ENCODE results near the gene LSM14A. TPM values are rescaled to one million over a fixed set of nuclear protein-coding genes. Genes with fewer than 3 reads are reported as not detected.
"Not testable (repeated sequence)": the region's sequence is repeated elsewhere in the genome, so short reads cannot be mapped to it uniquely, and the experiment has no call there.

The LSM14A gene
- total RNA-seq, 2 donors from 2014 or later = 93.2 to 109 TPM

DNA sequence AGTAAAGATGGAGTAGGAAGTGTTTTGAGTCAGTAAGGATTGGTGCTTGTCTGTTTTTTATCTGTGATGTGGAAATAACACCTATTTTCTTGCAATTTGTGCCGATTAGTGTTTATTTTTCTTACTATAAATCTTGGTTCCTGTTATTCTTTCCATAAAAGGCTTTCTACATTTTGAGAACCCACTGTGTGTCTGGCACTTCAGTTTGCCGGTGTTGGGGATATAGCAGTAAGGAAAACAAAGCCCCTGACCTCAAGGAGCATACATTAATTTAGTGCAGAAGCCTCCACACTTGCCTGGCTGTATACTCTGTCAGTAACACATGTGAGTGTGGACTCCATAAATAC lies 46.5 kb downstream of the LSM14A start:
- no peak for DNase-seq (ENCODE audit: low spot score)
- intact Hi-C loops (cut with DNase I) = no loop called here

DNA sequence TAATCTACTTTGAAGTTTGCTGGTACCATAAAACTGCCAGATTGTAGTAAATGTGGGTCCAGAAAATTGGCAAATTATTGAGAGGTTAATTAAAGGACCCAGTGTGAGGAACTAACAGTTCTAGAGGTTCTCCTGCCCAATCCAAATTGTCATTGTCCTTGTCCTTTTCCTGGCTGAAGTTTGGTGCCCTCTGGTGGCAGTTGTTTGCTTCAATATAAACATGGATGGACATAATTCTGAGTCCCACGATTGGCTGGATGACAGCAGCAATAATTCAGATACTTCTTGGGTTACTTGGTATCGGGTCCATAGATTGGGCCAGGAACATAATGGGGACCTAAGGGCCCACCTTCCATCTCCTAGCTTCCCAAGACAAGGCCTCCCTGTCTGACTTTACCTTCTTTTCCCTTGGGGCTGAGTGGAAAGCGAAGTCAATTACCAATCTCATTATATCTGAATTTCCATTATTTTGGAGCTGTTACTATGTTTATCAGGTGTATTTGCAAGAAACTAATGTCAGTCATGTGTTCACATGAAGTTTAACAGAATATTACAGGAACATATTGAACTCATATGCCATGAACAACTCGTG lies 48.3 kb downstream of the LSM14A start:
- intact Hi-C loops (cut with DNase I) = no loop called here
- no peak for DNase-seq (ENCODE audit: low spot score)

DNA sequence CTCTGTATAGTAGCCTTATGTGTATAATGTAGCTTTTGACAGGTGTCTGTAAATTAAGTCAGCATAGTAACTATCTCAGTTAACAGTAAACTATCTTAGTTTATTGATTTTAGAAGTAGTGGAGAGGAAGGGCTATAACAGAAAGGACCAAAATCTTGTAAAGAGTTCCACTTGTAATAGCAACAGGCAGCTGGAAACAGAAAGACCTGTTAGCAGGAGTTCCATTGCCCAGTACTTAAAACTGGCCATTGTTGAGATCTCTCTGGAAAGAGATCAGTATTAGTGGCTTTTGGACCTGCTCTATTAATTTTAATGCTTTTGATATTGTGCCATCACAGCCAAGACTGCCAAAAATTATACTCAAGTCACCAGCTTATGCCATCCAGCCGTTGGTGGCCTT lies 50.1 kb downstream of the LSM14A start:
- DNase-seq (ENCODE audit: low spot score) = no peak
- intact Hi-C loops (cut with DNase I) = no loop called here

DNA sequence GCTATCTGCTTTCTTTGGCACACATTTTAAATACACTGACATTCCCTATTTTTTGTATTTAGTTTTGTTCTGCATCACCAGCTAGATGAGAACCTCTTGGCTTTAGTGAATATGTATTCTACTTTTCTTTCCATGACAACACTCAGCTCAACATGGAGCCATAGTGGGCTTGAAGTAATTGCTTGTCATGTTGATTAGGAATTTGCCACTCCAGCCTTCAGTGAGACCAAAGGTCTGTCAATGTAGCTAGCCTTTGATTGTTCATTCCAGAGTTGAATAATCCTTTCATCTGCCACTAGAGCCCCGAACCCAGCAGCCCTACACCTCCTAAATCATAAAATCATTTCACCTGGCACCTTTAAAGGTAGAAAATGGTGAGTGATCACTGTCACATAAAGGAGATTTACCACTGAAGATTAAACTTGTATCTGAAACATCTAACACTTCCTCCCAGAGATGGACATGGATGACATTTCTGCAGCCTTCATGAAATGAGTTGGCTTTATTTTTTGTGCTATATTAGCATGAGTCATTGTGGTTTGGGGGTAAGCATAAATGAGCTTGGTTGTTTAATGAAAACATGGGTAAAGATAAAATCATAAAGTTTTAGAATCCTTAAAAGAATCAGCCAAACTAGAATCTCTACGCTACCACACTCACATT lies 52.8 kb downstream of the LSM14A start:
- intact Hi-C loops (cut with DNase I) = no loop called here
- no peak for DNase-seq (ENCODE audit: low spot score)

DNA sequence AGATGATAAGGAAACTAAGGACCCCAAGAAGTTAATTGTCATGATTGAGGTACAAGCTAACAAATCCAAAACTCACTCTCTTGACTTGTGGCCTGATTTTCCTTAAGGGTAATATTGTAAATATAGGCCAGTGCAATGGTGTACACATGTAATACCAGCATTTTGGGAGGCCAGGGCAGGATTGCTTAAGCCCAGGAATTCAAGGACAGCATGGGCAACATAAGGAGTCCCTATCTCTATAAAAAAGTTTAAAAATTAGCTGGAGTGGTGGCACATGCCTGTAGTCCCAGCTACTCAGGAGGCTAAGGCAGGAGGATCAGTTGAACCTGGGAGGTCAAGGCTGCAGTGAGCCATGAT lies 53.3 kb downstream of the LSM14A start:
- intact Hi-C loops (cut with DNase I) = no loop called here

DNA sequence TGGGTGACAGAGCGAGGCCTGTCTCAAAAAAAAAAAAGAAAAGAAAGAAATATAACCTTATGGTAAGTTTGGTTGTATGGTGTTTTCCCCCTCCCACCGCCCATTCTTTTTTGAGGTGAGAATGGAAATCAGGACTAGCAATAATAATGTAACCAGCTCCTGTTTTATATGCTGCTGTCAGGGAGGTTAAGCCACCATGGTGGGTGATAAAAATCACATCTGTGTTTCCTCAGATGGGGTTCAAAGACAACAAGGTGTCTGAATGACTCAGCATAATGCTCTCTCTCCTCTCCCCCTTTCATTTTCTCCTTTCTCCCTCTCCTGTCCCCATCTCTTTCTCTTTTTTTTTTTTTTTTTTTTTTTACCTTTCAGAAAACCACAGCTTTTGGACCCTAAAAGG lies 53.7 kb downstream of the LSM14A start:
- no peak for DNase-seq (ENCODE audit: low spot score)
- intact Hi-C loops (cut with DNase I) = no loop called here

More for the DNA sequence above, 53.3 kb downstream of the LSM14A start:
- no peak for DNase-seq (ENCODE audit: low spot score)

DNA sequence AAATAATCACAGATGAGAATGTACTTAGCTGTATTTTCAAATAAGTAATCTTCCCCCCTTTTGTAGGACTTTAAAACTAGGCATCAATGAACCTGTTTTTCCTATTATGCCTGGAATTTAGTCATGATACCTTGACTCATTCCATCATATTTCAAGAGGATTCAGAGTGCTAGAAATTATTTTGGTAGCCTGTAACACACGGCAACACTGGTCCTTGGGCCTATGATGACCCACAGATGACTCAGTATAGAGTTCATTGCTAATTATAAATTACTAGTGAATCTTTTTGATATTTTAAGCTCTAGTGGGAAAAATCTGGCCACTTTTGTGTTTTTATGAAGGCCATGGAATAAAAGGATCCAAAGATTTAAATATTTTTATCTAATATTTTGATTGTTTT lies 56.0 kb downstream of the LSM14A start:
- intact Hi-C loops (cut with DNase I) = no loop called here
- no peak for DNase-seq (ENCODE audit: low spot score)

DNA sequence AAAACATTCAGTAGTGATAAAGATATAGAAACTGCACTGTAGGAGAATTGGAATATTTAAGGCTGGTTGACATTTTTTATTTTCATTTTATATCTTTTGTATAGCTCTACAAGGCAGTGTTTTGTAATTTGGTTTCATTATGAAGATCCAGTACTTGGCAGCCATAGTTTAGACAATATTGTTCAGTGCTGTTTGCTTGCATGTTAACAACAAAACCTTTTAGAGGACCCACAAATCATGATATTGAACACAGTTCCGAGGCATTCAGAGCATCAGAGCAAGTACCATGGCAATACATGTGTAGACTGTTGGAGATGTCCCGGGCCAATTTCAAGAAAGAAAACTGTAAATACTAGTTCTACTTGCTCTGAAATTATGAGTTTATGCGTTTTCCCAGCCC lies 56.5 kb downstream of the LSM14A start:
- intact Hi-C loops (cut with DNase I) = no loop called here
- no peak for DNase-seq (ENCODE audit: low spot score)

DNA sequence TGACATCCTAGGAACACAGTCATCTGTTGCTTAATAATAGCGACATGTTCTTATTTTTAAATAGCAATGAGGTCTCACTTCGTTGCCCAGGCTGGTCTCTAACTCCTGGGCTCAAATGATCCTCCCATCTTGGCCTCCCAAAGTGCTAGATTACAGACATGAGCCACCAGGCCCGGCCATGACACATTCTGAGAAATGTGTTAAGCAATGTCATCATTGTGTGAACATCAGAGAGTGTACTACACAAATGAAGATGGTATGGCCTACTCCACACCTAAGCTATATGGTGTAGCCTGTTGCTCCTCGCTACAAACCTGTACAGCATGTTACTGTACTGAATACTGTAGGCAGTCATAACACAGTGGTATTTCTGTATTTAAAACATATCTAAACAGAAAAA lies 57.4 kb downstream of the LSM14A start:
- intact Hi-C loops (cut with DNase I) = no loop called here
- DNase-seq (ENCODE audit: low spot score) = no peak

DNA sequence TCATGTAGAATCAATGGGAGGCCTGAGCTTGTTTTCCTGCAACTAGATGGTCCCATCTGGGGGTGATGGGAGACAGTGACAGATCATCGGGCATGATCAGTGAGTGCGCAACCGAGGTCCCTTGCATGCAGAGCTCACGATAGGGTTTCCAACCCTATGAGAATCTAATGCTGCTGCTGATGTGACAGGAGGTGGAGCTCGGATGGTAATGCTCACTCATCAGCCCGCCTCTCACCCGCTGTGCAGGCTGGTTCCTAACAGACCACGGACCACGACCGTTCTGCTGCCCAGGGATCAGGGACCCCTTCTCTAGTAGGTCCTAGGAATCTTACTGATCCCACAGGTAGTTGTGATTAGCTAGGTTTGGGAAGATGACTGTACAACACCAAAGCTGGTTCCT lies 58.5 kb downstream of the LSM14A start:
- DNase-seq (ENCODE audit: low spot score) = no peak
- intact Hi-C loops (cut with DNase I) = loop anchor here in 1 of 2 donors (1.0 kb wide), 1 partner anchor 20 kb away; no protein-coding TSS in a partner anchor

DNA sequence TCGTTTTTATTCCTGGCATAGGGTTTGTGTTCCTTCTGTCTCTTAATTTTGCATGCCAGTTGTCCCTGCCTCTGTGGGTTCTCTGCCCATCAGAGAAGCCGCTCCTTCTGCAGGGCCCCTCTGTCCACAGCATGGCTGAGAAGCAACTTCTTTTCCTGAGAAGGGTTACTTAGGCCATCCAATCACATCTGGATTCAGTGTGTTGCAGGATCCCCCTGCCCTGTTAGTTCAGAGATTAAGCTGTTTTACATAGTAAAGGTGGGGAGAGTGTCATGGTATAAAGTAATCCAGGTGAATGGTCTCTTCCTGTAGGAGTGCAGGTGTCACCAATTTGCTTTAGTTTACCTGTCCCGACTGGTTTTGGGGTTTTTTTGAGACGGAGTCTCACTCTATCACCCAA lies 59.1 kb downstream of the LSM14A start:
- intact Hi-C loops (cut with DNase I) = loop anchor here in 1 of 2 donors (1.0 kb wide), 1 partner anchor 20 kb away; no protein-coding TSS in a partner anchor
- no peak for DNase-seq (ENCODE audit: low spot score)

DNA sequence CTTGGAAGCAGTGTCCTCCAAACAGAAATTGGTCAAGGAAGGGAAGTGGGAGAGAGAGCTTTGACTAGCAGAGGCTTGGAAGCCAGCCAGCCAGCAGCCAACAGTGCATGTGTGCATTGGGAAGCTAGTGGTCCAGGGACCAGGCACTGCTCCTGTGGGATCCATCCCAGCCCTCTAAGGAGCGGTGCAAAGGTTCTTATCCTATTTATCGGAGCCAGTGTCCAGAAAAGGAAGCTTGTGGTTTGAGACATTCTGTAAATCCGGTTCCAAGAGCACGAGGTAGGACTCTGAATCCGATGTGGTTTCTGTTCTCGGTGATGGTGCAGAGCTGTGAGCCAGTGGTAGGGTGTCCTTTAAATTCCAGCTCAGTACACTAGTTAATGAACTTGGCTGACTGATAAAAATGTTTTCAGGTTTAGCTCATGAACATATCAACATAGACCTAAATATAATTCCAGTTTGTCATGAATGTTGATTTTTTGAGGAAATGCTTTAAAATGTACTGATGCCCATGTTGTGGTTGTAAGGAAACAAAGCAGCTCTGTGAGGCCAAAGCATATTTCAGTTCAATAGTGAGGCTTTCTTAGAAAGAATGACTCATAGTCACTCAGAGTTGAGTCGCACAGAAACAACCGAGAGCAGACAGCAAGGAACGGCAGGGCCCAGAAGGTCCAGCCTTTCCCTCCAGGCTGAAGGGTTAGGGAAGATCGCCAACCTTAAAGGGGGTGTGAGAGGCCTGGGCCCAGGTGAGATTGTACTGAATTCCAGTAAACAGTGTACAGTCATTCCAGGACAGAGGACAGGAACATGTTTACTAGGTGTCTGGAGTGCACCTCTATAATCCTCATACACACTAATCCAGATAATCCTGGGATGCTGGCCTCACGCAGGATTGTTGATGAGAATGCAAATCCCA lies 60.5 kb downstream of the LSM14A start:
- peak; percentile 89 for DNase-seq (ENCODE audit: low spot score)
- intact Hi-C loops (cut with DNase I) = no loop called here

DNA sequence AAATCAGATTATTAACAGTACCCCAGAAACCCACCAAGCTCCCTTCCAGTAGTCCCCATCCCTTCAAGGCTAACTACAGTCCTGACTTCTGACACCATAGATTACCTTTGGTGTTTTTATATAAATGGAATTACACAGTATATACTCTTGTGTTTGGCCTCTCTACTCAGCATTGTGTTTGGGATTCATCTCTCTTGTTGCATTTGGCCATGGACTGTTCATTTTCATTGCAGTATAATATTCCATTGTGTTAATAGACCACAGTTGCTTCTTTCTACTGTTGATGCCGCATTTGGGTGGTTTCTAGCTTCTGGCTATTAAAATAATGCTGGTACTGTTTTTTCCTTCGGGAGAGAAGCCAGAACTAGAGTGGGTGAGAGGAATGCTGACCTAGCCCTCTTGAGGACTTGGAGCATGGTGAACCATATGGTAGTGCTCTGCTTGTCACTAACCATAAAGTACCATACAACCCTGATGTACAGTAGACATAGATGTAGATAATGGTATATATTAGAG lies 63.2 kb downstream of the LSM14A start:
- intact Hi-C loops (cut with DNase I) = no loop called here
- DNase-seq (ENCODE audit: low spot score) = no peak

DNA sequence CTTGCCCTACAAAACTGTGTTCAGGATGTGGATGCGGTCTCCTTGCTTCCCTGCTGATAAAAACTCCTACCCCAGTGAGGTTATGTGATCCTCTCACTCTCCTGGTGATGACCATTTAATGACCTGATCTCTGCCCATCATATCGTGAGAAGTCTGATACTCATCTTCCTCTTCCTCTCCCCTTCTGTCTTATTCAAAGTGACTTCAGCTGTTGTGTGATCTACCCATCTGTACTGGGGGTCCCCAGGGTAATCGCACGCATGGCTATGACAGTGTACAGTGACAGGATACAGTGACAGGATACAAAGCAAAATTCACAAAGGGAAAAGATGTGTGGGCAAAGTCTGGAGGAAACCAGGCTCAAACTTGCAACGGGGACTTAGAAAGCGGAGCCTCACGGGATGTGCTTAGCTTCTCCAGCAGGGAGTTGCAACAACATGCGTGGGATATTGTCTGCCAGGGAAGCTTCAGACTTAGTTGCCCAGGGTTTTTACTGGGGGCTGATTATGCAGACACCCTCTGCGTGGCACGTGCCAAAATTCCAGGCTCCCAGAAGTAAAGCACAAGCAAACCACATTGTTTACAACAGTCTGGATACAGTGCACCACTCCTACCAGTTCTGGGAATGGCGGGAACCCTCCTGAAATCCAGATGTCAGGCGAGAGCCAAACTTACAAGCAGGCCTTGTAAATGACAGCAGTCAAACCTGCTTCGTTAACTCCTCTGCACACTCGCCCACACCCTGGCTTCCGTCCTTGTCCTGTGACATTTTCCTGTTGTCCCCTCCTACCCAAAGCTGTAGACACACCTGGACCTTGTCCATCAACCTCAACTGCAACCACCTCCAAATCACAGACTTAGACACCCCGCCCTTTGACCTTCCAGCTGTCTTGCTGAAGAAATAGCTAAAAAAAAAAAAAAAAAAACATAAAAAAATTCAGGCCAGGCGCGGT lies 64.0 kb downstream of the LSM14A start:
- no peak for DNase-seq (ENCODE audit: low spot score)
- intact Hi-C loops (cut with DNase I) = no loop called here

DNA sequence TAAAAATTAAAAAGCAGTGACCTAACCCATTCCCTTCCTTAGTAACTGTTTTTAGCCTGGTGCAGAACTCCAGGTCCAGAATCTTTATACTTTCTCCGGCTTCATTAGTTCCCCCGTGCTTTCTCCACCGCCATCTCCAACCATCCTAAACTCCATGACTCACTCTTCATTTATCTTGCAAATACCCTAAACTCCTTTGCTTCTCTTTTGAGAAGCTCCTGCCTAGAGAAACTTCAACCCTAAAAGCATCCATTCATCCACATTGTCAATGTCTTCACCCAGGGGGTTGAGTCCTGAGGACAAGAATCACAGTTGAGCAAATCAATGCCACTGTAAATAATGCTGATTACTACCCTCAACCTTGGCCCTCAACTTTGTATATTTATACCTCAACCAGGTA lies 65.0 kb downstream of the LSM14A start:
- intact Hi-C loops (cut with DNase I) = no loop called here
- DNase-seq (ENCODE audit: low spot score) = no peak

DNA sequence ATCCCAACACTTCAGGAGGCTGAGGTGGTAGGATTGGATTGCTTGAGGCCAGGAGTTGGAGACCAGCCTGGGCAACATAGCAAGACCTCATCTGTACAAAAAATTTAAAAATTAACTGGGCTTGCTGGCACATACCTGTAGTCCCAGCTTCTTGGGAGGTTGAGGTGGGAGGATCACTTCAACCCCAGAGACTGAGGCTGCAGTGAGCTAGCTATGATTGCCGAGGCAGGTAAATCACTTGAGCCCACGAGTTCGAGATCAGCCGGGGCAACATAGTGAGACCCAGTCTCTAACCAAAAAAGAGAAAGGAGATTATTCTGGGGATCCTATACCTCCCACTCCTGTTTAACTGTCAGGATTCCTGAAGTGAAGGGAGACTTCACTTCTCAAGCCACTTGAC lies 65.6 kb downstream of the LSM14A start:
- no peak for DNase-seq (ENCODE audit: low spot score)
- intact Hi-C loops (cut with DNase I) = no loop called here

DNA sequence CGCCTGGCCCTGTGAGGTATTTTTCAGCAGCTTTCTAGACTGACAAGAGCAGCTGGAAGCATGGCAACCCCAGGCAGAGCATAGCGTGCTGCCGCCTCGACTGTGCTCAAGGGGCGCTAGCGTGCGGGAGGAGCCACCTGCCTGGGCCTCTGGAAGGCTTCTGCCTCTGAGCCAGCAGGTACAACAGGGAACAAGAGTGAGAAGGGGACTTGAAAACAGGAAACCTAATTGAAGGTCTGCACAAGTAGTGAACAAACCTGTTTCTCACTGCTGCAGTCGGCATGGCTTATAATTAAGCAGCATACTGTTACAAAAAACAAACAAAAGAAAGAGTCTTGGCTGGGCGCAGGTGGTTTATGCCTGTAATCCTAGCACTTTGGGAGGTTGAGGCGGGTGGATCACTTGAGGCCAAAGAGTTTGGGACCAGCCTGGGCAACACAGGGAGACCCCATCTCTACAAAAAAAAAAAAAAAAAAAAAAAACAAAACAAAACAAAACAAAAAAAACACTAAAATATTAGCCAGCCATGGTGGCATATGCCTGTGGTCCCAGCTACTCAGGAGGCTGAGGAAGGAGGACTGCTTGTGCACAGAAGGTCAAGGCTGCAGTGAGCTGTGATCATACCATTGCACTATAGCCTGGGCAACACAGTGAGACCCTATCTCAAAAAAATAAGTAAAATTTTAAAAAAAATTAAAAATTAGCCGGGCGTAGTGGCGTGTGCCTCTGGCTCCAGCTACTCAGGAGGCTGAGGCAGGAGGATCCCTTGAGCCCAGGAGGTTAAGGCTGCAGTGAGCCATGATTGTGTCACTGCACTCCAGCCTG lies 69.4 kb downstream of the LSM14A start:
- intact Hi-C loops (cut with DNase I) = no loop called here
- DNase-seq (ENCODE audit: low spot score) = no peak

DNA sequence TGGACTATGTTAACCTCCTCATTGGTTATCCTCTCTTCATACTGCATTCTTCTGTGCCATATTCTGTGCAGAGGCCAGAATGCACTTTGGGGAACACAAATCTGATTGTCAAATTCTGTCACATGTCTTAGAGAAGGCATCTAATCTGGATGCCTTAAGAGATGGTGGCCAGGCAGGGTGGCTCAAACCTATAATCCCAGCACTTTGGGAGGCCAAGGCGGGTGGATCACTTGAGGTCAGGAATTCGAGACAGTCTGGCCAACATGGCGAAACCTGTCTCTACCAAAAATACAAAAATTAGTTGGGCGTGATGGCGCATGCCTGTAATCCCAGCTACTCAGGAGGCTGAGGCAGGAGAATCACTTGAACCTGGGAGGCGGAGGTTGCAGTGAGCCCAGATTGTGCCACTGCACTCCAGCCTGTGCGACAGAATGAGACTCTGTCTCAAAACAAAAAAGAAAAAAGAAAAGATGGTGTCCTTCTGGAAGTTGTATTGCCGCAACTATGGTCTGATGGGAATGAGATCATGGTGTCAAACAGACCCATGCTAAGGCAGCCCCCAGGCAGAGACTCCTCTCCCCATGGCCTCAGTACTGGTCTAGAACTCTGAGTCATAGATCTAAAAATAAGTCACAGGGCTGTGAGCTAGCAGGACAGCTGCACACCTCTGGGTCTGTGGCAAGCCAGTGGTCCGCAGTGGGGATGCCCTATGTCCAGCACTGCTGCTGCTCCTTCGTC lies 71.0 kb downstream of the LSM14A start:
- DNase-seq (ENCODE audit: low spot score); intact Hi-C loops (cut with DNase I): not testable (repeated sequence)
